ENCODE results near the gene VWA8. TPM values are rescaled to one million over a fixed set of nuclear protein-coding genes. Genes with fewer than 3 reads are reported as not detected.

VWA8 gene
- total and polyA plus RNA-seq, 2 of the 8 experiments (the other 6 are each of a cell fraction or from before 2014, with no cell fraction given): 5.9 to 19.6 TPM

GRCh38 chr13:41802043-41802683 lies 158.7 kb downstream of the VWA8 start:
- Histone ChIP-seq H3K4ac (replicated peaks; ENCODE audit: insufficient read length, low read depth, low read length) (no peak overlapping the region), H3K4me1 (replicated peaks in 1 of 4; ENCODE audit: control insufficient read depth in 3 of 4, insufficient read depth in 4 of 4, low read length in 3 of 4) (0 out of 7 replicates have a peak, but pooled peaks cover 0 to 3% (median 0%) of the 10 kb centered on the region in 4 experiments), H2AFZ (ENCODE audit: low read length) (no peak overlapping the region), H3K27ac (ENCODE audit: low read depth, low read length) (no peak overlapping the region), H3K9ac (replicated peaks in 1 of 4; ENCODE audit: extremely low read depth in 1 of 4, low read depth in 3 of 4, low read length in 3 of 4) (no peak overlapping the region), H3K4me2 (ENCODE audit: insufficient read depth in 1 of 2, low read depth in 2 of 2, low read length in 2 of 2) (no peak overlapping the region), H2BK15ac (ENCODE audit: low read length) (no peak overlapping the region), H3K56ac (replicated peaks; ENCODE audit: insufficient read length, low read depth, low read length) (no peak overlapping the region), H4K20me1 (replicated peaks in 1 of 2; ENCODE audit: control insufficient read depth in 1 of 2, insufficient read depth in 2 of 2, low read length in 2 of 2) (no peaks in the 10 kb centered on the region), H3K79me2 (ENCODE audit: control insufficient read depth in 1 of 2, insufficient read depth in 2 of 2, low read length in 2 of 2) (no peaks in the 10 kb centered on the region), H4K5ac (ENCODE audit: insufficient read length, low read depth, low read length) (no peak overlapping the region), H3K9me3 (ENCODE audit: insufficient read depth in 2 of 2, low read depth in 1 of 2, low read length in 1 of 2) (no peaks in the 10 kb centered on the region), H3K27me3 (replicated peaks in 1 of 4; ENCODE audit: control insufficient read depth in 3 of 4, extremely low read depth in 1 of 4, insufficient read depth in 3 of 4, low read length in 3 of 4) (no peaks in the 10 kb centered on the region), H4K8ac (ENCODE audit: extremely low read depth, insufficient read depth, low read length) (no peak overlapping the region), H2AK5ac (ENCODE audit: low read depth, low read length) (no peak overlapping the region), H2BK120ac (replicated peaks; ENCODE audit: low read depth, low read length) (no peak overlapping the region), H4K91ac (replicated peaks; ENCODE audit: insufficient read length, low read length) (no peak overlapping the region), H3K79me1 (ENCODE audit: low read depth, low read length) (no peaks in the 10 kb centered on the region), H3K23me2 (ENCODE audit: low read depth, low read length) (no peaks in the 10 kb centered on the region), H3K18ac (ENCODE audit: extremely low read depth, low read length) (no peak overlapping the region), H3K36me3 (ENCODE audit: control insufficient read depth in 2 of 4, insufficient read depth in 4 of 4, low read length in 3 of 4) (peaks cover 0 to 7% (median 3%) of the 10 kb centered on the region in 4 experiments; a peak in 2 of 8 replicates), H2BK12ac (ENCODE audit: low read depth, low read length) (0 out of 2 replicates have a peak overlapping the region, but pooled peaks have one; percentile 1), H2BK20ac (ENCODE audit: low read length) (no peak overlapping the region), H3K4me3 (ENCODE audit: extremely low read depth in 1 of 4, insufficient read depth in 2 of 4, low read depth in 3 of 4, low read length in 4 of 4) (no peak overlapping the region), H3K14ac (ENCODE audit: insufficient read length) (no peak overlapping the region), H3K23ac (ENCODE audit: insufficient read length) (no peak overlapping the region), H2BK5ac (ENCODE audit: low read depth, low read length) (no peak overlapping the region)
- whole genome bisulfite sequencing, 2 experiments (ENCODE audit: extremely low coverage in 1 of 2, insufficient coverage in 1 of 2, insufficient read length in 1 of 2, insufficient replicate concordance in 2 of 2, low coverage in 1 of 2, low lambda C conversion rate in 2 of 2, missing lambda C conversion rate in 1 of 2): 89% methylated on average over 2 of the region's 2 CpGs; no CpG with 5 or more reads in 1 of the 2 experiments
- TF ChIP-seq GABPA (IDR thresholded peaks at IDR 0.05; ENCODE audit: borderline replicate concordance, insufficient read depth, low read length) (no peak), CTCF (IDR thresholded peaks at IDR 0.05; ENCODE audit: control extremely low read depth in 1 of 3, insufficient read depth in 1 of 3, low read depth in 1 of 3, low read length in 3 of 3) (peak in 1 of 3 experiments; percentile 10; a peak in 1 of 4 replicates)
- DNase-seq (ENCODE audit: low read depth in 1 of 2, low spot score in 2 of 2) (no peak), FAIRE-seq (no peak)
- ChIA-PET CTCF (ENCODE audit: partially characterized antibody) (interaction anchor here (2.3 kb wide), 1 partner anchor 13 kb away, joined by 7 read pairs; no protein-coding TSS in a partner anchor), POLR2A (ENCODE audit: partially characterized antibody) (no interaction called here)
